Measurements from ENCODE around the gene SORCS2.

The SORCS2 gene

DNA sequence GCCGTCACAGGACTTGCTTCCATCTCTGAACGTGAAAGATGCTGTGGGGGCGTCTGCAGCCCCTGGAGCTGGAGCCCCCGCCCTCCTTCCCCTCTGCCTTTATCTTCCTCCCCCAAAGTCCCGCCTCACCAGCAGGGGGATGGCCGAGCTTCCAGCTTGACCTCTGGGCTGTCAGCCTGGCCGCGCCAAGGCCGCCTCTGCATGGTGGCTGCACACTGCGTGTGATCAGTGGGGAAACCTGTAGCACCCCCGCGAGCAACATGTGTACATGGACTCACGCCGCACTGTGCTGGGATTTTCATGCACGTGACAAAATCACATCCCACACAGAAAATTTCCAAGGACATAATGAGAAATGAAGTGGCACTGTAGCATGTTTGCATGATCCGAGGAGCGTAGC is 268.9 kb downstream of the SORCS2 start:
- no peak for DNase-seq (ENCODE audit: low read depth in 1 of 2, low spot score in 1 of 2)

DNA sequence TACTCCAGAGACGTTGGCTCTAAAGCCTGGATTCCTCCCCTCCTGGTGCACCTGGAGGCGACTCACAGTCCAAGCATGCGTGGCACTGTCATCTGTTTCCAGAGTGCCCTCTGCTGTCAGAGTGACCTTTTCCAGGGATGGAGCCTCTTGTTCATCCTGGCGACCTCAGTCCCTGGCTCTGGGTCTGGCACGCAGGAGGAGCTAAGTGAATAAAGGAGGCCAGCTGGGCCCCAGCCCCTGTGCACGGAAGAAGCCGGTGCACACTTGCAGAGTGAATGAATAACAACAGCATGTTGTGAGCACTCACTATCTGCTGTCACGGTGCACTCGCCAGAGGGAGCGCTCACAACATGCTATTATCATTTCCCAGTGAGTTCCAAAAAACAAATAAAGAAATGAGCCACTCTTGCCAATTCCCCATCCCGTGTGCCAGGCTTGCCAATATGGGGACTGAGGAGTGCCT is 270.2 kb downstream of the SORCS2 start:
- DNase-seq (ENCODE audit: low read depth in 1 of 2, low spot score in 1 of 2), result no peak

DNA sequence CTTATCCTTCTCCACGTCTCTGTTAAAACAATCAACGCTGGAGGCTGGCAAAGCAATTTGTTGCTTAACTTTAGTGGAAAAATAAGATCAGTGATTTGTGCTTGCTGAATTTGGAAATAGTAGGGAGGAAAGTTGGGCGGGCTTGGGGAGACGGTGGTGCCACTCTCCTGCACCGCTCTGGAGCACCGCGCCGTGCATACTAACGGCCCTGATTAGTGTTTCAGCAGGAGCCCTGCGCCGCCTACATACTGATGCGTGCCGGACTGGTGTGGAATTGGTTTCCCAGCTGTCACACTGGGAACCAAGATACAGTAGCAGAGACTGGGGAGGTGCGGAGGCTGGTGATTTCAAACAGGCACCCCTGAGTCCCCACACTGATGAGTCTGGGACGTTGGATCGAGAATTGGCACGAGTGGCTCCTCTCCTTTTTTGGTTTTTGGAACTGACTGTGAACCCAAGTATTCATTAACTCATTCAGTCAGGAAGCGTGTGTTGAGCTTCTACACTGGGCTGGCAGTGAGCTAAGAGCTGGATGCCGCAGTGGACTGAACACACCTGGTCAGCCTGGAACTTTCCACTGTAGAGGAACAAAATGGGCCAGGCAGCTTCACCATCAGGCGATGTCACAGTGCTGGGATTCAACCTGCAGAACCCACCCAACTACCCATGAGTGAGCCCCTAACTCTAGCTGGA is 271.4 kb downstream of the SORCS2 start:
- DNase-seq (ENCODE audit: low read depth in 1 of 2, low spot score in 1 of 2), result no peak

- no peak for DNase-seq (ENCODE audit: low read depth in 1 of 2, low spot score in 1 of 2)
These were observed 271.9 kb downstream of the SORCS2 start for GRCh38 chr4:7464259-7464655.

GRCh38 chr4:7465017-7465416 is 272.7 kb downstream of the SORCS2 start:
- no peak for DNase-seq (ENCODE audit: low read depth in 1 of 2, low spot score in 1 of 2)

DNA sequence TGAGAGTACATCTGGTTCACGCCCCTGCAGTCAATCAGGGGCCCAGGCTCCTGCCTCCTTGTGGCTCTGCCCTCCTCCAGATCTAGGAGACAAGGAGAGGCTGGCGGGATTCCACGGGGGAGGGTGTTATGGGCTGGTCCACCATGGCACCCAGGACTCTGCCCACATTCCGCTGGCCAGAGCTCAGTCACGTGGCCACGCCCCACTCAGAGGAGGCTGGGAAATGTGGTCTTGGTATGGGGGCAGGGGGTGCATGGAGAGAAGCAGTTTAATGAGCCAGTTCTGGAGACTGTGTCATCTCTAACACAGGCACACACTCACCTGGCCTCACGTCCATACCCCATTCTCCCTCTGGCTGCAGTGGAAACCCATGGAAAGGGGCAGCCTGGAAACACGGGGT is 273.9 kb downstream of the SORCS2 start:
- DNase-seq (ENCODE audit: low read depth in 1 of 2, low spot score in 1 of 2), result no peak

DNA sequence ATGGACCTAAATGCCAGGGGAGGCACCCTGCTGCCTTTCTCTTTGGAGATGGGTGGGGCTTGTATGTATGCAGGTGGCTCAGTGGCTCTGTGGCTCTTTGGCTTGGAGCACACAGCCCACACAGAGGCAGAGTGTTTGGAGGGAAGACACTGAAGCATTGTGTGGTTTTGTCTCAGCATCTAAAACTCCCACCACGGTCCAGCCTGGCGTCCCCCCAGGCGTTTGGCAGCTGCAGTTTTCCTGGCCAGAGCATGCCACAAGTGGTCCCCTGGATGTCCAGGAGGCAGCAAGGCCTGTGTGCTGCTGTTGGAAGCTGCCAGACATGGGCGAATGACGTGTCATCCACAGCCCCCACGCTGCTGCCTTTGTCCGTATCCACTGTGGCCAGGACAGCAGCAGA is 274.6 kb downstream of the SORCS2 start:
- DNase-seq (ENCODE audit: low read depth in 1 of 2, low spot score in 1 of 2), result no peak

DNA sequence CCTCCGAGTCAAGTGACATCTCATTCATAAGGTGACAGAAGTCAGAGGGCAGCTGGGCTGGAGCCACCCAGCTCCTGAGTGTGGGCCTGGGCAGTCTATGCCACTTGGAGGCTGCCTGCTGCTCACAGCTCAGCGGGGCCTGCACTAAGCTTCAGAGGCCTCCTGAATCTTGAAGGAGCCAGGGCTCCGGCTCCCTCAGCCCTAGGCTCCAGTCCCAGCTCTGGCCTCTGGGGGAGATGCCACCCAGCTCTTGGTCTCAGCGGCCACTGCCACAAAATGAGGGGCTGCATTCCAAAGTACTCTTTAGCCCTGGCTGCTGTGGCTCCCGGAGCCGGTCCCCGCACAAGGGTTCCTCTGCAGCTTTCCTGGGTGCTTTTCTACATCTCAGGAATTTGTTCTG is 275.1 kb downstream of the SORCS2 start:
- no peak for DNase-seq (ENCODE audit: low read depth in 1 of 2, low spot score in 1 of 2)

GRCh38 chr4:7469023-7469422 is 276.7 kb downstream of the SORCS2 start:
- no peak for DNase-seq (ENCODE audit: low read depth in 1 of 2, low spot score in 1 of 2)

DNA sequence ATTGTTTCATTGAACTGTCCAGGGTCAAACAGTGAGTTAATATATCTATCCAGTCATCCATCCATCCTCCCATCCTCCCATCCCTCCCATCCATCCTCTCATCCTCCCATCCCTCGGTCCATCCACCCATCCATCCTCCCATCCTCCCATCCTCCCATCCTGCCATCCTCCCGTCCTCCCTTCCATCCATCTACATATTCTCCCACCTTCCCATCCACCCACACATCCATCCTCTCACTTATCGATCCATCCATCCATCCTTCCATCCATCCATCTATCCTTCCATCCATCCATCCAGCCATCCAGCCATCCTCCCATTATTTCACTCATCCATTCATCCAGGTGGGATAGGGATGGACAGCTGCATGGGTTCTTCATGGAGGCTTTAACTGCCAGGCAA is 277.8 kb downstream of the SORCS2 start:
- no peak for DNase-seq (ENCODE audit: low read depth in 1 of 2, low spot score in 1 of 2)

DNA sequence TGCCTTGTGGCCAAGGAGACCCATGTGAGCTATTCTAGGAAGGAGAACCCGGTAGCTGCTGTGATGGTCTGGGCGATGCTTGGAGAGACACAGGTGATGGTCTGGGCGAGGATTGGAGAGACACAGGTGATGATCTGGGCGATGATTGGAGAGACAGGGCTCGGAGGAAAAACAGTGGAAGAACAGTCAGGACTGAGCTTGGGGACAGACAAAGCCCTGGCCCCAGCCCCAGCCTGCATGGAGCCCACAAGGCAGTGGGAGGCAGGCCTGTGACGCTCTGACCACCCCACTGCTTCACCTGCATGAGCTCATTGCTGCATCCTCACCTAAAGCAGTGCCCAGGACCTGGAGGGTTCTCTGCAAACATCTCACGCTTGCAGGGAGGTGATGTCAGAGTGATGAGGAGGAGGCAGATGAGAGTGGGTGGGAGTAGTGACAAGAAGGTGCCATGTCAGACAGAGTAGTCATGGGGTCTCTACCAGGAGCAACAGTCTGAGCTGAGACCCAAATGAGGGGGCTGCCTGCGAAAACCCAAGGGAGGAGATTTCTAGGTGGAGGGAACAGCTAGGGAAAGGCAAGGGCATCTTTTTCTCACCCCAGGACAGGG is 278.3 kb downstream of the SORCS2 start:
- no peak for DNase-seq (ENCODE audit: low read depth in 1 of 2, low spot score in 1 of 2)

- DNase-seq (ENCODE audit: low read depth in 1 of 2, low spot score in 1 of 2), result no peak
These were observed 280.2 kb downstream of the SORCS2 start for GRCh38 chr4:7472442-7473013.

DNA sequence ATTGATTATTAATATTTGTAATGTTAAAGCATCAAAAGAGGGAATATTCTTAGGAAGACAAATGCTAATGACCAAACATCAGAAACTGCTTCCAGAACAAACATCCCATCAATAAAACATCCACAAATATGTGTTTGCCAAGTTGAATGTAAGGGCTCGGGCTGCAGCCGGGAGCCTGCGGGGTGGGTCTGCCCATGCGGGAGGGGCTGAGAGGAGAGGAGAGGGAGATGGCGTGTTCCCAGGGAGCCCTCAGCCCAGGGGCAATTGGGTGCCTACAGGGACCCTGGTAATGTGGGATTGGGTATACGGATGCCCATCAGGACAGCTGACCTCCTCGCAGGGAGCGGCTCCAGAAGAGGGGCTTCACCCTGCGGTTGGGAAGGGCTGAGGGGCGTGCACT is 280.7 kb downstream of the SORCS2 start:
- no peak for DNase-seq (ENCODE audit: low read depth in 1 of 2, low spot score in 1 of 2)

GRCh38 chr4:7474320-7474719 is 282.0 kb downstream of the SORCS2 start:
- DNase-seq (ENCODE audit: low read depth in 1 of 2, low spot score in 1 of 2), result no peak

DNA sequence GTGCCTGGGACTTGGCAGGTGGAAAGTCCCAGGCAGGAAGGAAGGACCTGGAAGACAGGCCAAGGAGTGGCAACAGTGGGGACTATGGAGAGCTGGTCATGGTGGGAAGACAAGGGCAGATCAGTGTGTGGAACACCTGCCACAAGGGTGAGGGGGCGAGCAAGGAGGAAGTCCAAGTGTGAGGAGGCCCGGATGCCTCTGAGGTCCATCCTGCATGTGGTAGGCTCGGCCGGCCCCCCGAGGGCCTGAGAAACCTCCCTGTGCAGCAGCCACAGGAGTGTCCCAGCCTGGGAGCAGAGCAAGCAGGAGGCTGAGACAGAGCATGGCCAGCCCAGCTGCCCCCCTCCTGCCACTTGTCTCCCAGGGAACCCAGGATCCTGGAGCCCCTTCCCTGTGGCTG is 282.9 kb downstream of the SORCS2 start:
- DNase-seq (ENCODE audit: low read depth in 1 of 2, low spot score in 1 of 2), result no peak

DNA sequence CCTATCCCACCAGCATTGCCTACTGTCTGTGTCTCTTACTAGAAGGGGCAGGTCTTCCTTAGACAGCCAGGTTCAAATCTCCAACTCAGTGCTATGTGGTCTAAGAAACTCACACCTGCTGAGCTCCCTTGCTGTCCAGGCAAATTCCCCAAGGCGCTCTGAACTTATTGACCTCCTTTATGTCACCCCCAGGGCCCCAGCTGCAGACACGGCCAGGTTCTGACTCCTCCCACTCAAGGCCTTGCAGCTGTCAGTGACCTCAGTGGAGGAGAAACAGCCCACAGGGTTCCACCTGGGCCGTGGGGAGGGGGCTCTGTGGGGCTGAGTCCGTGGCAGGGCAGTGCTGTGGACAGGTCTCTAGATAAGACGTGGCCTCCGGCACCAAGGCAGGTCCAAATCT is 284.5 kb downstream of the SORCS2 start:
- DNase-seq (ENCODE audit: low read depth in 1 of 2, low spot score in 1 of 2), result no peak

DNA sequence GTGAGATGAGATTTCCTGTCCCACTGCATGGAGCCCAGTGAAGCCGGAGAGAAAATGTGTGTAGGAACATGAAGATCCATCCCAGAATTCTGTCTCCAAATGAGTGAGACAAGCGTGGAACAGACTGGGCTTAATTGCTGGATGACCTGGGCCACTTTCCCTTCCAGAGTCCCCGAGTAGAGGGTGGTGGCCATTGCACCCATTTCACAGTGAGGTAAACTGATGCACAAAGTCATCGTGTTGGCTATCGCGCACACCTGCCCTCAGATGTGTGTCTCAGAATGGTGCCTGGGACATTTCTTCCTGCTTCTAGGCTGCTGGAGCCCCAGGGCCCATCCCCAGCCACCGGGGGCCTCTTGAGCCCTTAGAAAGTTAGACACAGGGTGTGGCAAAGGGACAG is 285.4 kb downstream of the SORCS2 start:
- DNase-seq (ENCODE audit: low read depth in 1 of 2, low spot score in 1 of 2), result no peak

- DNase-seq (ENCODE audit: low read depth in 1 of 2, low spot score in 1 of 2), result no peak
These were observed 286.3 kb downstream of the SORCS2 start for GRCh38 chr4:7478665-7479064.

DNA sequence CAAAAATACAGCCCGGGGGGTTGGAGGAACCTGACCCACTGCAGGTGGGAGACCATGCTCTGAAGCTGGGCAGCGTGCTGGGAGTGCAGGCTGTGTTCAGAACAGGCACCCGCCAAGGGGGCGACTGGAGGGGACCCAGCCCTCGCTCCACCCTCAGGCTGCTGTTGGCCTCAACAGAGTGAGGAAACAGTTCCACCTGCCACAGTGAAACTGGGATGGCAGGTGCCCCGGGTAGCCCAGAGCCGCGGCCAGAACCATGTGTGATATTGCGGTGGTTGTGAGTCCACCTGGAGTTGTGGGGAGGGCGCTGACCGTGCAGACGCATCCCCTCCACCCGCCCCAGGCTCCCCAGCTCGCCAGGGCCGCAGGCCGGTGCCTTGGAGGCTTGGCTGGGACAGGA is 288.1 kb downstream of the SORCS2 start:
- no peak for DNase-seq (ENCODE audit: low read depth in 1 of 2, low spot score in 1 of 2)

DNA sequence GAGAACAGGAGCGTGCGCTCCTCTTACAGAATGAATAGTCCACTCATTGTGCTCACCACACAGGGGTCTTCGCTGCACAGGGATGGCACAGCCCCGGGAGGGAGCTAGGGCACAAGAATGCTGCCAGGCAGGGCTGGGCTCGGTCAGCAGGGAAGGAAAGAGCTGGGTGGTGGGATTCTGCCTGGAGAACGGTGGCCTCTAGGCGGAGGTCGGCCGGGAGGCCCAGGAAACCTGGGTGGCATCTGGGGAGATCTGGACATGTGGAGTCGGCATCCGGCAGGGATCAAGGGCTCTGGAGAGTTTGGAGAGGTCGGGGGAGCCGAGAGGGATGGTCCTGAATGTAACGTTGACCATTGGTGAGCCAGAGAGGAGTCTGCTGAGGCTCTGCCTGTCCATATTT is 288.9 kb downstream of the SORCS2 start:
- DNase-seq (ENCODE audit: low read depth in 1 of 2, low spot score in 1 of 2), result no peak

- DNase-seq (ENCODE audit: low read depth in 1 of 2, low spot score in 1 of 2), result no peak
These were observed 292.8 kb downstream of the SORCS2 start for GRCh38 chr4:7485096-7485495.

- no peak for DNase-seq (ENCODE audit: low read depth in 1 of 2, low spot score in 1 of 2)
These were observed 293.8 kb downstream of the SORCS2 start for GRCh38 chr4:7486101-7486500.

- DNase-seq (ENCODE audit: low read depth in 1 of 2, low spot score in 1 of 2), result no peak
These were observed 295.2 kb downstream of the SORCS2 start for GRCh38 chr4:7487502-7487901.

All from stimulated activated CD4-positive, alpha-beta T cell treated with anti-CD3 and anti-CD28 coated beads, Interleukin-15, amount 100 ng/mL, for 1 hour (primary cell).